CD14-positive monocyte (primary cell): ENCODE data around the gene DHX57. TPM values are rescaled to one million over a fixed set of nuclear protein-coding genes. Genes with fewer than 3 reads are reported as not detected.

Experiments
- DNase-seq, 3 donors: peaks; one replicate each; pipeline ENCODE4 v3.0.0-alpha.2; 2011 to 2022
- H2AFZ ChIP-seq: 2 replicates; pipeline ENCODE4 v1.6.0; 2012; ENCODE audit warnings: mild to moderate bottlenecking, low read depth, low read length, inconsistent platforms; ENCODE audit not compliant: insufficient read depth, poor library complexity, severe bottlenecking
- H3K27ac ChIP-seq, 2 donors: 1 replicate in 1 of 2; 2 replicates in 1 of 2; pipeline ENCODE4 v1.5.1; 2012 to 2013; ENCODE audit warnings: low read length in 2 of 2, control low read depth in 1 of 2, inconsistent platforms in 1 of 2, low read depth in 1 of 2, mild to moderate bottlenecking in 1 of 2
- H3K27me3 ChIP-seq, 2 donors: one replicate each; pipeline versions ENCODE4 v1.6.0 to v1.6.1; 2011 to 2013; ENCODE audit warnings: low read length in 2 of 2; ENCODE audit not compliant: control insufficient read depth in 2 of 2, insufficient read depth in 2 of 2
- H3K36me3 ChIP-seq, 2 donors: replicated peaks in 1 of 2; 1 replicate in 1 of 2; 2 replicates in 1 of 2; pipeline versions ENCODE4 v1.5.1 to v1.6.1; 2012 to 2013; ENCODE audit warnings: low read length in 2 of 2, control low read depth in 1 of 2, inconsistent platforms in 1 of 2, mild to moderate bottlenecking in 1 of 2; ENCODE audit not compliant: insufficient read depth in 2 of 2, control insufficient read depth in 1 of 2
- H3K4me1 ChIP-seq, 2 donors: 1 replicate in 1 of 2; 2 replicates in 1 of 2; pipeline versions ENCODE4 v1.5.1 to v1.6.1; 2012 to 2013; ENCODE audit warnings: low read length in 2 of 2, control low read depth in 1 of 2, inconsistent platforms in 1 of 2, mild to moderate bottlenecking in 1 of 2, moderate library complexity in 1 of 2; ENCODE audit not compliant: insufficient read depth in 2 of 2, control insufficient read depth in 1 of 2
- H3K4me2 ChIP-seq: replicated peaks from 2 replicates; pipeline ENCODE3; 2012; ENCODE audit warnings: low read length, moderate library complexity, mild to moderate bottlenecking; ENCODE audit not compliant: poor library complexity, severe bottlenecking; ENCODE audit errors: extremely low read depth
- H3K4me3 ChIP-seq, 3 experiments: fragments of 200-600 bp in 1 of 3; sonication (generic) in 1 of 3; replicated peaks in 1 of 3; 1 replicate in 2 of 3; 2 replicates in 1 of 3; pipeline ENCODE4 v1.5.1; 2011 to 2013; ENCODE audit warnings: low read length in 3 of 3, mild to moderate bottlenecking in 3 of 3, control low read depth in 2 of 3, low read depth in 2 of 3, inconsistent platforms in 1 of 3, moderate library complexity in 1 of 3
- H3K79me2 ChIP-seq: 2 replicates; pipeline ENCODE4 v1.6.0; 2012; ENCODE audit warnings: mild to moderate bottlenecking, control low read depth, inconsistent platforms, low read length, moderate library complexity; ENCODE audit not compliant: insufficient read depth
- H3K9ac ChIP-seq: 2 replicates; pipeline ENCODE4 v1.6.0; 2017; ENCODE audit warnings: low read length, mild to moderate bottlenecking; ENCODE audit not compliant: insufficient read depth, poor library complexity, severe bottlenecking
- H3K9me3 ChIP-seq, 2 donors: replicated peaks in 1 of 2; 1 replicate in 1 of 2; 2 replicates in 1 of 2; pipeline versions ENCODE4 v1.5.1 to v1.6.1; 2012 to 2013; ENCODE audit warnings: low read length in 2 of 2, control low read depth in 1 of 2; ENCODE audit not compliant: control insufficient read depth in 1 of 2, insufficient read depth in 1 of 2
- H4K20me1 ChIP-seq: 2 replicates; pipeline ENCODE4 v1.6.0; 2012; ENCODE audit warnings: mild to moderate bottlenecking, low read length, control low read depth, moderate library complexity; ENCODE audit not compliant: insufficient read depth
- H3K27ac Mint-ChIP-seq, 7 donors: one replicate each; pipeline ENCODE4 v1.8.0; 2020; ENCODE audit warnings: mild to moderate bottlenecking in 7 of 7, mixed read lengths in 7 of 7, moderate library complexity in 6 of 7, inconsistent platforms in 2 of 7
- H3K27me3 Mint-ChIP-seq, 3 donors: one replicate each; pipeline ENCODE4 v1.8.0; 2021 to 2022; ENCODE audit warnings: low read depth in 3 of 3, mild to moderate bottlenecking in 3 of 3, mixed read lengths in 3 of 3, moderate library complexity in 3 of 3, inconsistent platforms in 1 of 3
- H3K36me3 Mint-ChIP-seq, 2 donors: one replicate each; pipeline ENCODE4 v1.8.0; 2020; ENCODE audit warnings: mixed read lengths in 2 of 2, inconsistent platforms in 1 of 2, mild to moderate bottlenecking in 1 of 2
- H3K4me1 Mint-ChIP-seq: one replicate; pipeline ENCODE4 v1.8.0; 2020; ENCODE audit warnings: mild to moderate bottlenecking, mixed read lengths
- H3K4me3 Mint-ChIP-seq, 2 donors: one replicate each; pipeline ENCODE4 v1.8.0; 2020; ENCODE audit warnings: mild to moderate bottlenecking in 2 of 2, mixed read lengths in 2 of 2, moderate library complexity in 1 of 2
- H3K9me3 Mint-ChIP-seq, 7 donors: one replicate each; pipeline ENCODE4 v1.8.0; 2020 to 2022; ENCODE audit warnings: mixed read lengths in 7 of 7, mild to moderate bottlenecking in 6 of 7, moderate library complexity in 6 of 7, inconsistent platforms in 2 of 7
- WGBS: methylation state at CpG from one replicate; pipeline ENCODE4 v1.1.5; 2013; ENCODE audit warnings: missing lambda C conversion rate; ENCODE audit not compliant: insufficient coverage; 5-methylcytosine and 5-hydroxymethylcytosine counted together
- intact Hi-C, 2 donors: fragments of 100-400 bp; cut with micrococcal nuclease; formaldehyde crosslinking; loops; one replicate each; pipeline versions ENCODE4 v1.15.0 to v1.15.1; 2023
- polyA plus RNA-seq, 3 donors: library from polyadenylated mRNA; depleted of rRNA in 1 of 3; unstranded in 2 of 3; stranded (reverse) in 1 of 3; fragments of 300-500 nt in 2 of 3; fragments of >200 nt in 1 of 3; fragmentation: Illumina TruSeq in 2 of 3; gene quantifications; 1 replicate in 2 of 3; 2 replicates in 1 of 3; pipeline ENCODE4 v1.2.3, GENCODE V29; 2012 to 2021
- TF ChIP-seq, protein P1 (sequence below): fragments of 200-600 bp; IDR thresholded peaks from one replicate; pipeline ENCODE4 v1.8.0; 2022; ENCODE audit warnings: antibody characterized with exemption, mild to moderate bottlenecking

DHX57 gene
- polyA plus RNA-seq, 3 donors: 7.7 to 13.4 (median 12.9) TPM

DNA sequence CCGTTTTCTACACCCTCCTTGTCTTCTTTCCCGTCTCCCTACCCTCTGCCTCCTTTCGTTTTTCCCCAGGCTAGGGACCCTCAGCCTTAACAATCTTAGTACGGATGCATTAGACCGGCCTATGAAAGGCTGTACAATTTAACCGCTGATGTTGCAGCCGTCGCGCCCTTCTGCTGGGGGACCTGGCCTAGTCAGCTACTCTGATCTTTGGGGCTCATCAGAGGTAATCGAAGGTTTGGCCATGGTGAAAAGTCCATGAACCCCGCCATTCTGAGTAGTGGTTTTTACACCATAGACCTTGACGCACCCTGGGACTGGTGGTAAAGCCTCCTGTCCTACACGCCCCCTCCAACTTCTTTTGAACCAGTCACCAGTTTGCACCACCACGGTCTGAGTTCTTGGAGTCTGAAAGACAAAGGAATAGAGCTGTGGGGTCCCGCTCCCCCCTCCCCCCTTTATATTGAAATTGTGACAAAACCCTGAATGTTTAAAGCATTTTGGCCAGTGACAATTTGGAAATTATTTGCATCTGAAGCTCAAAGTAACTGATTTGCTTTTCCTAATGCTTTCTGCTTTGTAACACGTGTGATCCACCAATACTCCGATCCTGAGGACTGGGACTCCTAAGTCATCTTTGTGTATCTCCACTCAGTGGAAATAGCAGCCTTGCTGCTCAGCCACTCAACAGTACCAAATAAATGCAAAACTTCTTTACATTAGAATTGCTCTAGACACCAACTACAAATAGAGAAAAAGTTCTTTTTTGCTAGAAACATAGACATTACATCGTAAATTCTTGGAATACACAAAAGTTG lies 123.9 kb downstream of the DHX57 start:
- Mint-ChIP-seq H3K27ac (peak overlapping the region; percentile 92 to 99 (median 97)), H3K4me1 (peaks cover 37% of the 10 kb centered on the region), H3K27me3 (peaks cover 0 to 3% (median 0%) of the 10 kb centered on the region in 3 donors), H3K36me3 (peaks cover 30 to 33% of the 10 kb centered on the region in 2 donors), H3K4me3 (peak overlapping the region; percentile 99 to 100), H3K9me3 (peaks cover 0 to 7% (median 0%) of the 10 kb centered on the region in 7 donors)
- intact Hi-C loops: loop anchor here in 1 of 2 donors (2.0 kb wide), 1 partner anchor 375 kb away; the partner anchor contains the start of gene ATL2
- peaks cover 39 to 43% of the 10 kb centered on the region in 2 donors for H3K4me1 ChIP-seq
- TF ChIP-seq, protein P1, sequence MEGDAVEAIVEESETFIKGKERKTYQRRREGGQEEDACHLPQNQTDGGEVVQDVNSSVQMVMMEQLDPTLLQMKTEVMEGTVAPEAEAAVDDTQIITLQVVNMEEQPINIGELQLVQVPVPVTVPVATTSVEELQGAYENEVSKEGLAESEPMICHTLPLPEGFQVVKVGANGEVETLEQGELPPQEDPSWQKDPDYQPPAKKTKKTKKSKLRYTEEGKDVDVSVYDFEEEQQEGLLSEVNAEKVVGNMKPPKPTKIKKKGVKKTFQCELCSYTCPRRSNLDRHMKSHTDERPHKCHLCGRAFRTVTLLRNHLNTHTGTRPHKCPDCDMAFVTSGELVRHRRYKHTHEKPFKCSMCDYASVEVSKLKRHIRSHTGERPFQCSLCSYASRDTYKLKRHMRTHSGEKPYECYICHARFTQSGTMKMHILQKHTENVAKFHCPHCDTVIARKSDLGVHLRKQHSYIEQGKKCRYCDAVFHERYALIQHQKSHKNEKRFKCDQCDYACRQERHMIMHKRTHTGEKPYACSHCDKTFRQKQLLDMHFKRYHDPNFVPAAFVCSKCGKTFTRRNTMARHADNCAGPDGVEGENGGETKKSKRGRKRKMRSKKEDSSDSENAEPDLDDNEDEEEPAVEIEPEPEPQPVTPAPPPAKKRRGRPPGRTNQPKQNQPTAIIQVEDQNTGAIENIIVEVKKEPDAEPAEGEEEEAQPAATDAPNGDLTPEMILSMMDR: no peak
- peaks cover 43% of the 10 kb centered on the region for H3K79me2 ChIP-seq
- peaks cover 43% of the 10 kb centered on the region for H4K20me1 ChIP-seq
- peak overlapping the region; percentile 95 for H3K4me2 ChIP-seq
- H3K36me3 ChIP-seq: peaks cover 27 to 30% of the 10 kb centered on the region in 2 donors
- H3K4me3 ChIP-seq: peak overlapping the region; percentile 76 to 99 (median 84)
- no peaks in the 10 kb centered on the region for H3K9me3 ChIP-seq
- WGBS: 19% methylated on average over 13 of the region's 18 CpGs
- peak overlapping the region; percentile 91 for H2AFZ ChIP-seq
- peak overlapping the region; percentile 91 for H3K9ac ChIP-seq
- no peaks in the 10 kb centered on the region for H3K27me3 ChIP-seq
- DNase-seq: no peak
- peak overlapping the region; percentile 92 to 97 for H3K27ac ChIP-seq

DNA sequence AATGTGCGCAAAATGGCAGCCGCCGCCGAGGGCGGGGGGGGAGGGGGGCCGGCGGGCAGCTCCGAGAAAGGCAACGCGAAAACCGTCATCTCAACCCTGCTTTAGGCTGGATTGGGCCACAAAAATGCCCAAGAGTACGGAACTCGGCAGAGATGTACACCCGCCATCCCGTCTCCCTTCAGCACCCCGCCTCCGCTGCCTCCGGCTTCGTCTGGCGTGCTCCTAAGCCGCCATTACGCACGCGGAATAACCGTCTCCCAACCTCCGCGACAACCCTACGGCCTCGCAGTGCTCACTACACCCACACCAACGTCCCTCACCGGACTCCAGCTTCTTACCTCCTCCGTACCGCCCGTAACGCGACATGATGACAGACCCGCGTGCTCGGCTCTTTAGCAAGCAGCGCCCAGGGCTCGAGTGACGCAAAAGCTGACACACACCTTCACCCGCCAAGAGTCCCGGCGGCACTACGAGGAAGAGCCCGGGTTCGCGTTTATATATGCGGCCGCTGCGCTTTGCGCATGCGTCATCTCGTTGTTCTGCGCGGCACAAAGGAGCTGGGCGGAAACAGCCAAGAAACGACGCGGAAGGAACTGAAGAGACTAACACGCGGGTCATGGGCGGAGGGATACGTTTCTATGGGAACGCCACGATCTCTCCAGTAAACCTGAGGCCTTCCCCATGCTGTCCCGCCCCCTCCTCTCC lies 124.7 kb downstream of the DHX57 start, which contains the start of gene SRSF7:
Gene SRSF7 (minus strand): TSS at position 471 of the 705 bp plus-strand sequence. CDS start 105 bp downstream, at position 366.
- peak; percentile 98 to 99 (median 98) for DNase-seq
- H3K9ac ChIP-seq: peak within 1 kb of the TSS; percentile 91
- WGBS: under 1% methylated on average over 61 of the region's 68 CpGs
- H3K36me3 Mint-ChIP-seq: peaks cover 38 to 41% of the 10 kb centered on the region in 2 donors
- peaks cover 0 to 5% (median 0%) of the 10 kb centered on the region in 7 donors for H3K9me3 Mint-ChIP-seq
- H3K79me2 ChIP-seq: peaks cover 51% of the 10 kb centered on the region
- H3K4me2 ChIP-seq: peak within 1 kb of the TSS; percentile 95
- peaks cover 51% of the 10 kb centered on the region for H4K20me1 ChIP-seq
- peak within 1 kb of the TSS; percentile 99 to 100 for H3K4me3 Mint-ChIP-seq
- peak within 1 kb of the TSS; percentile 92 to 99 (median 97) for H3K27ac Mint-ChIP-seq
- H3K36me3 ChIP-seq: peaks cover 35 to 37% of the 10 kb centered on the region in 2 donors
- TF ChIP-seq, protein P1: no peak
- H3K27ac ChIP-seq: peak within 1 kb of the TSS; percentile 92 to 97
- peaks cover 0 to 3% (median 0%) of the 10 kb centered on the region in 3 donors for H3K27me3 Mint-ChIP-seq
- H3K9me3 ChIP-seq: no peaks in the 10 kb centered on the region
- intact Hi-C loops: loop anchor here in 1 of 2 donors (2.0 kb wide), 1 partner anchor 374 kb away; the partner anchor contains the start of gene ATL2
- peaks cover 42% of the 10 kb centered on the region for H3K4me1 Mint-ChIP-seq
- H2AFZ ChIP-seq: peak within 1 kb of the TSS; percentile 91
- peaks cover 39 to 46% of the 10 kb centered on the region in 2 donors for H3K4me1 ChIP-seq
- H3K27me3 ChIP-seq: no peaks in the 10 kb centered on the region
- peak within 1 kb of the TSS; percentile 76 to 99 (median 84) for H3K4me3 ChIP-seq
